NCI-H345 treated with DMSO at 0.1 percent for 48 hours (cell line): Measurements from ENCODE around the gene MRPL44.
"Not testable (repeated sequence)": the region's sequence is repeated elsewhere in the genome, so short reads cannot be mapped to it uniquely, and the experiment has no call there.

Experiments
- DNase-seq: peaks from one replicate; lab custom pipeline; 2025; ENCODE audit not compliant: unreplicated experiment; lab: John Stamatoyannopoulos, UW

MRPL44 gene

GRCh38 chr2:224000662-224001061 lies 43.4 kb downstream of the MRPL44 start:
- not testable (repeated sequence) for DNase-seq

GRCh38 chr2:224004105-224004695 lies 46.9 kb downstream of the MRPL44 start:
- no peak for DNase-seq

- no peak for DNase-seq
Observed at GRCh38 chr2:224008702-224009261, 51.5 kb downstream of the MRPL44 start.

DNA sequence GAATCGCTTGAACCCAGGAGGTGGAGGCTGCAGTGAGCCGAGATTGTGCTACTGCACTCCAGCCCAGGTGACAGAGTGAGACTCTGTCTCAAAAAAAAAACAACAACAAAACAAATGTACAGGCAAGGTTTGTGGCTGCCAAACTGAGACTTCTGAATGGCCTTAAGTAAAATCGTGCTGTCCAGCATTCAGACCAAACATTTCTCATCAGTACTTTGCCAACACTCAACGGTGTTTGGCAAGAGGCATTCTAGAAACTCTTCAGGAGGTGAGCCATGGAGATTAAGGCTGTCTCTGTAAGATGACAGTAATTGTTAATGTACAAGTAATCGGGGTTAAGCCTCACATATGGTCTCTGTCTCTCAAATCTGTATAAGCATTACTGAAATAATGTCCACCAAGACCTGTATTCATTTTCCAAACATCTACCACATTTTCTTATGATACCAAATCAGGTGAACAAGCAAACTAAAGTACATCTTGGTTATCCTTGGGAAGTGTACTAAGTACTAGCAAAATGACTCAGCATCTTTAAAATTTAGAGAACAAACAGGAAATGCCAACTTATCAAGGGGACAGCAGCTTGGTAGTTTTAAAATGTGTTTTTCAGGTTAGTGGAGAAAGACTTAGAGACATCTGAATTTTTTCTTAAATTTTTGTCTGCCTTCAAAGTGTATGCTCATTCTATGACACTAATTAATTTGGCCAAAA lies 52.5 kb downstream of the MRPL44 start:
- no peak for DNase-seq

DNA sequence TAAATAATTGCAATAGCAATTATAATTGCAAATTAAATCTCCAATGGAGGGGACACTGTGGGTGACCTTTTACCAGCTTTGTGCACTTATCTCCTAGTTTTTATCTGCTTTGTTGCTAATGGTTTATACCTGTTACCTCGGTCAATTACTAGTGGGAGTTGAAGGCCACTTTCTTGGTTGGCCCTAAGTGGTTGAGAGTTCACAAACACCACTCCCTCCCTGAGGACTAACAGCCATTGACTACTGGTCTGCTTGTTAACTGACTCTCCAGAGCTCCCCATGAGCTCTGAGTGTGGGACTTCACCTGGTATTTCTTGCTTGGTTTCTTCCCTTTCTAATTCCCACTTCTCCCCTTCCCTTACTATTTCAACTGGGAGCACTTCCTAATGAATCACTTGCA lies 54.6 kb downstream of the MRPL44 start:
- DNase-seq = no peak

- no peak for DNase-seq
Observed at GRCh38 chr2:224014336-224014735, 57.1 kb downstream of the MRPL44 start.

DNA sequence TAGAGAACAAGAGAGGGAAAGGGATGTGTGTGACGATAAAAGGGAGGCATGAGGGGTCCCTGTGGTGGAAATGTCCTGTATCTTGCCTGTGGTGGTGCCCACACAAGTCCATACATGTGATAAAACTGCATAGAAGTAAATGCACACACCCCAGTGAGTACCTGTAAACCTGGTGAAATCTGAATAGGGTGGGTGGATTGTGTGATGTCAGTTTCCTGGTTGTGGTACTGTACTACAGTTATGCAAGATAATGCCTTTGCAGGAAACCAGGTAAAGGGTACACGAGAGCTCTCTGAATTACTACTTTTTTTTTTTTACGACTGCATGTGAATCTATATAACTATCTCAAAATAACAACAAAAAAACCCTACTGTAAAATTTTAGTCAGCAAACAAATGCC lies 59.7 kb downstream of the MRPL44 start:
- DNase-seq = no peak
